ENCODE data around the gene KHSRP.

Gene KHSRP, protein sequence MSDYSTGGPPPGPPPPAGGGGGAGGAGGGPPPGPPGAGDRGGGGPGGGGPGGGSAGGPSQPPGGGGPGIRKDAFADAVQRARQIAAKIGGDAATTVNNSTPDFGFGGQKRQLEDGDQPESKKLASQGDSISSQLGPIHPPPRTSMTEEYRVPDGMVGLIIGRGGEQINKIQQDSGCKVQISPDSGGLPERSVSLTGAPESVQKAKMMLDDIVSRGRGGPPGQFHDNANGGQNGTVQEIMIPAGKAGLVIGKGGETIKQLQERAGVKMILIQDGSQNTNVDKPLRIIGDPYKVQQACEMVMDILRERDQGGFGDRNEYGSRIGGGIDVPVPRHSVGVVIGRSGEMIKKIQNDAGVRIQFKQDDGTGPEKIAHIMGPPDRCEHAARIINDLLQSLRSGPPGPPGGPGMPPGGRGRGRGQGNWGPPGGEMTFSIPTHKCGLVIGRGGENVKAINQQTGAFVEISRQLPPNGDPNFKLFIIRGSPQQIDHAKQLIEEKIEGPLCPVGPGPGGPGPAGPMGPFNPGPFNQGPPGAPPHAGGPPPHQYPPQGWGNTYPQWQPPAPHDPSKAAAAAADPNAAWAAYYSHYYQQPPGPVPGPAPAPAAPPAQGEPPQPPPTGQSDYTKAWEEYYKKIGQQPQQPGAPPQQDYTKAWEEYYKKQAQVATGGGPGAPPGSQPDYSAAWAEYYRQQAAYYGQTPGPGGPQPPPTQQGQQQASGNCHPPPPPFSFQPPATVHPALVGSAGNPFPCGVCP

GRCh38 chr19:6424195-6424938, at the start of gene KHSRP:
Gene KHSRP (minus strand): TSS chr19:6424811. CDS start chr19:6424701, 110 bp downstream.
- DNase-seq: peak; percentile 26

- DNase-seq: no peak
Observed at GRCh38 chr19:6473647-6474046, 49.0 kb upstream of the KHSRP start.

DNA sequence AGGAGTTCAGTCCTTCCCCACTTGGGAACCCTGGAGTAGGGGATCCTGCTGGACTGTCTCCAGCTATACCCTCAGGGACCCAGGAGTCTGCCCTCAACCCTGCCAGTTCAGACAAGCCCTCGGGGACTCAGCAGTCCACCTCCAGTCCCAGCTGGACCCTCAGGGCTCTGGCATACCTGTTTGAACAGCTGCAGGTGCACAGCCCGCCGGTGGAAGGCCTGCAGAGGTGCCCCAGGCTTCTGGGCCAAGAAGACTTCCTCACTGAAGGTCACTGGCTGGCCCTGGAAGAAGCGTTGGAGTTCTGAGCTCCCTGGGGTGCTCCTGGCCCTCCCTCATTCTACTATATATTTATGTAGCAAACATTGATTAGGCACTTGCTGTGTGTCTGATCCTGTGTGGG, 48.1 kb upstream of the KHSRP start:
- DNase-seq: no peak

DNA sequence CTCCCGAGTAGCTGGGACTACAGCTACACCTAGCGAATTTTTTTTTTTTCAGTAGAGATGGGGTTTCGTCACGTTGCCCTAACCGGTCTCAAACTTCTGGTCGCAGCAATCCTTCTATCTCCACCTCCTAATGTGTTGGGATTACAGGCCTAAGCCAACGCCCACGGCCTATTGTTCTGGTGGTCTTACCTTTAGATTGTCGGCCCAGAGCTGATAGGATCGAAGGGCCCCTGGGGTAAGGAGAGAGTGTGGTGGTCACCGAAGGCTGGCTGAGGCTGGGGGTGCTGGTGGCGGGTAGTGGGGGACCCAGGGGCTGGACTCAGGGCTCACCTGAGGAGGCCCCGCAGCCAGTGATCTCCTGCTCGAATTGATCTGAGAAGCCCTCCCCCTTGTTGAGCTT, 46.5 kb upstream of the KHSRP start:
- no peak for DNase-seq

DNA sequence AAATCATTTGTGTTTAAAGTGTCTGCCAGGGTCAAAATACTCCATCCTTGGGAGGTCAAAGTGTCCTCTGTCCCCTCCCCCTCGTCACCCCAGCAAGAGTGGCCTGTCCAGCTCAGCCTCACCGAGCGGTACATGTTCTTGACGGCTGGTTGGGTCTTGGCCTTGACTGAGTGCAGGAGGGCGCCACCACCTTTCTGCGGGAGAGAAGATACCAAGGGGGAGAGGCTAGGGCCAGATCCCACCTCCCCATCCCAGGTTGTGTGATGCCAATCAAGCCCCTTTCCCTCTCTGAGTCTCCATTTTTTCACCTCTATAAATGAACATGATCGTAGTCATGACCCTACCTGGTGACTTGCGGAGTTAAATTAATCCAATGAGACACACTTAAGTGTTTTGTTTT, 45.6 kb upstream of the KHSRP start:
- DNase-seq: no peak

- no peak for DNase-seq
Observed at GRCh38 chr19:6467384-6467783, 42.8 kb upstream of the KHSRP start.

DNA sequence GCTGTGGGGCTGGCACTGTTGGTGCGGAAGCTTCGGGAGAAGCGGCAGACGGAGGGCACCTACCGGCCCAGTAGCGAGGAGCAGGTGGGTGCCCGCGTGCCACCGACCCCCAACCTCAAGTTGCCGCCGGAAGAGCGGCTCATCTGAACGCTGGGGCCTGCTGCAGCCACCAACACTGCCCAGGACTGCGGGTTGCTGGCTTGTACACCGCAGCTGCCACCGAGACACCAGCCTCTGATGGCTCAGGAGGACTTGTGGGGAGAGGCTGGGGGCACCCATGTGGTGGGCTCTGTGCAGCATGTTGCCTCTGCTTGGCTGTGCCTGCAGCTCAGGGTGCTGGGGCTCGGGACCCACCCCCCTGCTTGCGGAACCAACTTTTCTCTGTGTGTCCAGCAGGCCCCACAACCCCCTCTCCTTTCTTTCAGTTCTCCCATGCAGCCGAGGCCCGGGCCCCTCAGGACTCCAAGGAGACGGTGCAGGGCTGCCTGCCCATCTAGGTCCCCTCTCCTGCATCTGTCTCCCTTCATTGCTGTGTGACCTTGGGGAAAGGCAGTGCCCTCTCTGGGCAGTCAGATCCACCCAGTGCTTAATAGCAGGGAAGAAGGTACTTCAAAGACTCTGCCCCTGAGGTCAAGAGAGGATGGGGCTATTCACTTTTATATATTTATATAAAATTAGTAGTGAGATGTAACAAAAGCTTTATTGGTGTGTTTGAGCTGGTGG, 42.1 kb upstream of the KHSRP start:
- no peak for DNase-seq

GRCh38 chr19:6465663-6466062, 41.1 kb upstream of the KHSRP start:
- DNase-seq: no peak

- no peak for DNase-seq
Observed at GRCh38 chr19:6465006-6465405, 40.4 kb upstream of the KHSRP start.

GRCh38 chr19:6464070-6464873, 39.7 kb upstream of the KHSRP start, which contains the start of gene CRB3:
Gene CRB3 (plus strand): TSS chr19:6464271. CDS start chr19:6464702, 431 bp downstream.
- DNase-seq: no peak

DNA sequence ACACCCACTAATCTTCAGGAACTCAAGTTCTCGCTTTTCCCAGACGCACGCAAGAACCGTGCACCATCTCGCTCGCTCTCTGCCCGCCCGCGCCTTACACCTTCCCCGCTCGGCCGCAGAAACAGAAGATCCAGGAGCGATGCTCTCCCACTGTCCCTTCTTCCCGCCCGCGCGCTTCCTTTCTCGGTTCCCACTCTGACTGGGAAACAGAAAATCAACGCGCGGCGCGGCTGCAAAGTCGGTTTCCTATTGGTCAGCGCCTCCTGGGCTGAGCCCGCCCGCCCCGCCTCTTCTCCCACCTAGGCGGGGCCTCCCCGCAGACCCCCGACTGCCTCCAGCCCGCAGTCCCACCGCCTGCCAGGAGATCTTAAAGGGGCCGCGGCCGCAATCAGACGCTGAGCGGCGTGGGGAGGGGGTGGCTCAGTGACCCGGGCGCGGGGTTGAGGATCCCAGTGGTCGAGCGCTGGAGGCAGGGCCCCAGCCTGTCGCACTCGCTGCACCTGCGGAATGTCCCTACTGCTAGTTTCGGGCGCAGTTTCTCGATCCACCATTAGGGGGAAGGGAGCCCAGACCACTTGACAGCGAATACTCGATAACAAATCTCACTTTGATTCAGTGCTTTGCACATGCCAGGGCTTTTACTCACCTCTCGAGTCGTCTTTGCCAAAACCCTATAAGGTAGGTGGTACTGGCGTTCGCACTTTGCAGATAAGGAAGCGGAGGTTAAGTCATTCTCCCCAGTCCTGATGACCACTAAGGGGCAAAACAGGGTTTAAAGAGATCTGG, 35.7 kb upstream of the KHSRP start:
- DNase-seq: peak; percentile 99

- DNase-seq: peak; percentile 80
Observed at GRCh38 chr19:6459262-6460098, 34.9 kb upstream of the KHSRP start, which contains the start of gene SLC25A23. Gene SLC25A23 (minus strand): TSS chr19:6459792. CDS start chr19:6459628, 164 bp downstream.

DNA sequence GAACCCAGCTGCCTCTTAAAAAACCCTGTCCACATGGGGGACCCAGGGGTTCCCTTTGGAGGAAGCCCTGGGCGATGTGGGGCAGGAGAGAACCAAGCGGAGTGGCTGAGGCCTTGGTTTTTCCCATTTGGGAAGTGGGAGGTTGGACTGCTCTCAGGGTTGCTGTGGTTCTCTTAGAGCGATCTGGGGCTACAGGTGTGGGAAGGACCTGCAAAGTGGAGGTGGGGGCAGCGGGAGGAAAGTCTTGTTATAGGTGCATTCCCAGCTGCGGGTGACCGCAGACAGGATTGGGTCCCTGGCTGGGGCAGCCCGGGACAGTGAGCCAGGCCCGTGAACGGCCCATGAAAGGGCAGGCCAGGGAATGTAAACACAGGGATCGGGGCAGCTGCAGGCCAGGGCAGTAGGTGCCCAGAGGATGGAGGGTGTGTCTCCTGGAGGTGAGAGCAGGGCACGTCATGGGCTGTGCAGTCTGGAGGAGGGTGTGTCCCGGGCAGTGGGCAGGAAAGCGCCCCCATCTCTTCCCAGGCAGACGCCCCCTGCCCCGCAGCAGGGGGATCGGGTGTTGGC, 34.2 kb upstream of the KHSRP start:
- DNase-seq: no peak

DNA sequence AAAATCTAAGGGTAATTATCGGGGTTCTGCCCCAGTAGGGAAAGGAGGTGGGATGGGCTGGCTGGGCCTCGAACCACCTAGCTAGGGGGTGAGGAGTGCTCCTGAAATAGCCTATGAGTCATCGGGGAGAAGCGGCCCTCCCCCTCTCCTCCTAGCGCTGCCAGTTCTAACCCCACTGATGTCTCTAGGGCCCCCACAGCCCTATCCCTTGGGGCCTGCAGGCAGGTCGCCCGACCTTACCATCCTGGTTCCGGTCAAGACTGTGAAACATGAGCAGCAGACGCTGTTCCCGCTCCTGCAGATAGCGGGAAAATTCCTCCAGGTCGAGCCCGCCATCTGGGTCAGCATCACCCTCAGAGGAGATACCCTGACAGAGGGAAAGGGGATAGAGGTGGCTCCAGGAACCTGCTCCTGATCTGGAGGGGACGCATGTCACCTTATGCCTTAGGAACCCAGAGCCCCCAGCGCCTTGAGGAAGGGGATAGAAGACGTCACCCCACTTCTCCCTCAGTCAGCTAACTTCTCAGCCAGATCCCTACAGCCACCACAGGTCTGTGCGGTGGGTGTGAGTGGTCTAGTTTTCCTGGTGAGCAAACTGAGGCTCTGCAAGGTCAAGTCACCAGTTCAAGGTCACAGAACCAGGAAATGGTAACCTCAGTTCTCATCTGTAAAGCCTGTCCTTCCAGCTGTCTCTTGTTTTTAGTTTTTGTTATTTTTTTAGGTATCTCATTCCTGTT, 33.5 kb upstream of the KHSRP start:
- DNase-seq: peak; percentile 25

GRCh38 chr19:6455924-6456323, 31.3 kb upstream of the KHSRP start:
- no peak for DNase-seq

DNA sequence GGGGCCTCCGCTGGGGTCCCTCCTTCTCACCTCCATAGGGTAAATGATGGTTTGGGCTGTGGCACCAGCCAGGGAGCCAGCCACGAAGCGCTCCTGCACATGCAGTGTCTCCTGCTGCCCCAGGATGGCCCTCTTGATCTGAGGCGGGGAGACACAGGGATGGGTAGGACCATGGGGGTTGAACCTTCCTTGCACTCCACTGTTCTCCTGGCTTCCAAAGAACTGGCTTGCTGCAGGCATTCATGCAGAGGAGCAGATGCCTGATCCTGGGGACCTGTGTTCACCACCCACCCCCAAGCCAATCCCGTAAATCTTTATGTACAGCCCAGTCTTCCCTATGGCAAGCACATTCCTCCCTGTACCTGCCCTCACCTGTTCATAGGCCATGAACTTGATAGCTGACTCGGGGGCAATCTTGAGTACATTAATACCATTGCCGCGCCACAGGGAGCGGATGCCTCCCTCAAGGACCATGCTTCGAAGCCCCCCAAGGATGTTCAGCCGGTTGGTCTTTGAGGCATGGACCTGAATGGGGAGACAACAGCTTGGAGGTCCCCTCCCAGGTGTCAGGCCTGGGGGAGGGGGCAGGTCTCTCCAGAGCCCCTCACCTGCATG, 29.4 kb upstream of the KHSRP start:
- no peak for DNase-seq

DNA sequence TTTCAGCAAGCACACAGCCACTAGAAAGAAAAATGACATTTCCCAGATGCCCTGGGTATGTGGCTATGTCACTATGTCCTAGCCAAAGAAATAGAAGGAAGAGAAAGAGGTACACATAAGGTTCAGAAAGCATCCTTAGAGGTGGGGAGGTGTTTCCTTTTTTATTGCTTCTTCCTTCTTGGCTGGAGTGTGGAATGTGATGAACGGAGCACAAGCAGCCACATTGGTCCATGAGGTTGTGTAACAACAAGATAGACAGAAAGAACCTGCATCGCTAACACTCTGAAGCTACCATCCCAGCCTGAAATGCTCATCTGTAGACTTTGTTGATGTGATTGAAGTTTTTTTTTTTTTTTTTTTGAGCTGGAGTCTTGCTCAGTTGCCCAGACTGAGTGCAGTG, 28.3 kb upstream of the KHSRP start:
- DNase-seq: no peak

DNA sequence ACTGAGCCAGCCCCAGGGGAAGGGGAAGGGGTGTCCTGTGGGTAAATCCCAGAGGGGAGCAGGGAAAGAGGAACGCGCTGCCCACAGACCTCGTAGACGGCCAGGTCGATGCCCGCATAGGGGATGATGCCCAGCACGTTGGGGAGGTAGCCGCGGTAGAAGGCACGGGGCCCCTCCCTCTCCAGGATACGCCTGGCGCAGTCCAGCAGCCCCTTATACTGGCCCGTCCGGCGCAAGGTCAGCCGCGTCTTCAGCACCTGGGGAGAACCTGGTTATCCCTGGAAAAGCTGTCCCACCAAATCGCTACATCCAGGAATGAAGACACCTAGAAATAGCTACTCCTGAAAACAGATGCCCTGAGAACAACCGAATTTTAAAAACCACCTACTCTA, 27.6 kb upstream of the KHSRP start:
- no peak for DNase-seq

Measured in fibroblast of skin of right biceps (primary cell).